K562 (cell line): Measurements from ENCODE around the gene IBA57. TPM values are rescaled to one million over a fixed set of nuclear protein-coding genes. Genes with fewer than 3 reads are reported as not detected.

Experiments
- ATAC-seq: fragments of 200-7000 bp; cut with Tn5 transposase; 3 replicates; pipeline ENCODE4 v1.9.1; 2020; ENCODE audit warnings: moderate library complexity
- BruUV-seq: library from RNA; stranded (reverse); fragments of 400-500 nt; replicated peaks from 2 replicates; lab custom pipeline; 2021; lab: Mats Ljungman, UMichigan
- CTCF ChIA-PET: fragments of 300-600 bp; formaldehyde crosslinking; extraction: SDS; loops from one replicate; lab custom pipeline; 2021; ENCODE audit warnings: low intra/inter-chr PET ratio; lab: Yijun Ruan, JAX
- POLR2A ChIA-PET: fragments of 300-600, 350-650 bp; sonication (Branson Sonifier 250); formaldehyde crosslinking; extraction: SDS; loops from one replicate; lab custom pipeline; 2021; ENCODE audit warnings: antibody characterized with exemption, inconsistent platforms; lab: Yijun Ruan, JAX
- DNase-seq, 4 experiments: peaks; one replicate each; pipeline versions ENCODE4 v3.0.0 to v3.0.0-alpha.2; 2011 to 2018; ENCODE audit warnings: low spot score in 3 of 4, mixed read lengths in 3 of 4; ENCODE audit errors: extremely low read depth in 1 of 4
- FAIRE-seq: peaks from 2 replicates; lab custom pipeline; 2011; peaks lifted over from hg19 to GRCh38; lab: Jason Lieb, UNC
- H2AFZ ChIP-seq: 2 replicates; pipeline ENCODE4 v1.6.0; 2011; ENCODE audit warnings: low read depth, low read length, control low read depth, inconsistent platforms
- H3K27ac ChIP-seq: fragments of 200-600 bp; 3 replicates; pipeline ENCODE4 v1.8.0; 2011; ENCODE audit warnings: low read depth, mild to moderate bottlenecking, control low read depth, inconsistent platforms, low read length, moderate library complexity, mixed read lengths; ENCODE audit errors: extremely low read depth
- H3K27me3 ChIP-seq, 2 experiments: fragments of 300-600 bp in 1 of 2; 2 replicates in 1 of 2; 3 replicates in 1 of 2; pipeline versions ENCODE4 v1.6.0 to v1.8.0; 2011; ENCODE audit warnings: inconsistent platforms in 2 of 2, low read length in 2 of 2, mild to moderate bottlenecking in 1 of 2, mixed read lengths in 1 of 2, moderate library complexity in 1 of 2; ENCODE audit not compliant: control insufficient read depth in 2 of 2, insufficient read depth in 2 of 2
- H3K36me3 ChIP-seq: fragments of 300-600 bp; 3 replicates; pipeline ENCODE4 v1.8.0; 2011; ENCODE audit warnings: mild to moderate bottlenecking, low read length, inconsistent platforms; ENCODE audit not compliant: control insufficient read depth, insufficient read depth
- H3K4me1 ChIP-seq, 2 experiments: fragments of 200-600 bp in 1 of 2; replicated peaks in 1 of 2; 2 replicates in 1 of 2; 3 replicates in 1 of 2; pipeline versions ENCODE4 v1.5.1 to v1.8.0; 2011; ENCODE audit warnings: inconsistent platforms in 2 of 2, low read length in 2 of 2, mild to moderate bottlenecking in 1 of 2, mixed read lengths in 1 of 2, moderate library complexity in 1 of 2; ENCODE audit not compliant: control insufficient read depth in 2 of 2, insufficient read depth in 2 of 2
- H3K4me2 ChIP-seq: 2 replicates; pipeline ENCODE4 v1.6.1; 2011; ENCODE audit warnings: low read length, control low read depth, inconsistent platforms, mixed read lengths; ENCODE audit not compliant: insufficient read depth
- H3K4me3 ChIP-seq: fragments of 200-600 bp; sonication (generic), shearing (Covaris generic); 2 replicates; pipeline ENCODE4 v1.5.1; 2016; ENCODE audit warnings: control low read depth, inconsistent platforms
- H3K79me2 ChIP-seq: fragments of 200-600 bp; 3 replicates; pipeline ENCODE4 v1.8.0; 2011; ENCODE audit warnings: low read length, inconsistent platforms; ENCODE audit not compliant: control insufficient read depth, insufficient read depth
- H3K9ac ChIP-seq, 2 experiments: 2 replicates each; pipeline versions ENCODE4 v1.6.0 to v1.6.1; 2011; ENCODE audit warnings: low read depth in 2 of 2, low read length in 2 of 2, control low read depth in 1 of 2, inconsistent platforms in 1 of 2, mild to moderate bottlenecking in 1 of 2, mixed read lengths in 1 of 2; ENCODE audit not compliant: insufficient read depth in 1 of 2
- H3K9me1 ChIP-seq: one replicate; pipeline ENCODE4 v1.6.0; 2011; ENCODE audit warnings: inconsistent platforms, mild to moderate bottlenecking, low read length, moderate library complexity; ENCODE audit not compliant: control insufficient read depth, insufficient read depth
- H3K9me3 ChIP-seq: replicated peaks from 2 replicates; pipeline ENCODE4 v1.5.1; 2011; ENCODE audit warnings: low read depth, low read length, inconsistent platforms; ENCODE audit not compliant: control insufficient read depth, insufficient read depth
- H4K20me1 ChIP-seq: replicated peaks from 2 replicates; pipeline ENCODE4 v1.6.1; 2011; ENCODE audit warnings: low read length, inconsistent platforms, mixed read lengths; ENCODE audit not compliant: control insufficient read depth, insufficient read depth
- COPS2 ChIP-seq: fragments of 450-650 bp; conservative IDR thresholded peaks from 2 replicates; pipeline ENCODE4 v1.6.1; 2016; ENCODE audit warnings: mild to moderate bottlenecking, moderate library complexity
- CREB5 ChIP-seq: fragments of 250-450 bp; sonication (Bioruptor Pico); IDR thresholded peaks from 2 replicates; pipeline ENCODE4 v1.5.0; 2020; ENCODE audit warnings: mild to moderate bottlenecking
- POLR2G ChIP-seq: fragments of 200-400 bp; formaldehyde crosslinking; IDR thresholded peaks from 2 replicates; pipeline ENCODE4 v1.6.1; 2017; ENCODE audit warnings: low read depth, mild to moderate bottlenecking, antibody characterized with exemption, low read length, moderate library complexity
- PREB ChIP-seq: sonication (generic); formaldehyde crosslinking; IDR thresholded peaks from 2 replicates; pipeline ENCODE4 v1.8.1; 2023; ENCODE audit warnings: mild to moderate bottlenecking, missing genetic modification reagents
- ZBTB12 ChIP-seq: fragments of 250-450 bp; sonication (Bioruptor Pico); IDR thresholded peaks from 2 replicates; pipeline ENCODE4 v1.4.0; 2020
- WGBS: fragments of 100-300 bp; shearing (Covaris generic); methylation state at CpG from one replicate; pipeline ENCODE4 v1.1.6; 2016; ENCODE audit warnings: low coverage, mixed read lengths; ENCODE audit not compliant: insufficient coverage; ENCODE audit errors: missing lambda C conversion rate; 5-methylcytosine and 5-hydroxymethylcytosine counted together
- in situ Hi-C: fragments of 300-500 bp; cut with MboI; formaldehyde crosslinking; loops from 4 replicates; pipeline ENCODE4 v1.15.0; 2018; ENCODE audit warnings: inconsistent platforms, mixed read lengths
- intact Hi-C: fragments of 100-400 bp; cut with micrococcal nuclease; formaldehyde crosslinking; loops from 2 replicates; pipeline ENCODE4 v1.14.2; 2022
- polyA plus RNA-seq, 8 experiments: library from polyadenylated mRNA; depleted of rRNA in 4 of 8; stranded (reverse) in 5 of 8; unstranded in 3 of 8; fragments of >200 nt; fragmentation: Nextera tagmentation in 2 of 8; fragmentation: Illumina TruSeq in 1 of 8; extraction: Ambion mirVana in 2 of 8; extraction: Trizol in 1 of 8; gene quantifications; 2 replicates each; pipeline versions ENCODE4 v1.2.1 to v1.2.3, GENCODE V29; 2011 to 2014; ENCODE audit warnings: inconsistent platforms in 1 of 8, missing spikeins in 1 of 8
- total RNA-seq, 7 experiments: library from RNA; depleted of rRNA in 6 of 7; stranded (reverse); fragments of >200 nt in 6 of 7; fragmentation: Illumina TruSeq in 2 of 7; extraction: Trizol in 2 of 7; gene quantifications; 2 replicates each; pipeline versions ENCODE4 v1.2.1 to v1.2.3, GENCODE V29; 2011 to 2021; ENCODE audit warnings: low replicate concordance in 1 of 7
- TF ChIP-seq, protein P1 (sequence below): IDR thresholded peaks from 2 replicates; pipeline ENCODE4 v1.6.1; 2012; ENCODE audit warnings: low read depth, low read length, improper control_type of control experiment, borderline replicate concordance

IBA57 gene
- total and polyA plus RNA-seq, 9 of the 15 experiments (the other 6 are each of a cell fraction or from before 2014, with no cell fraction given), result 0.77 to 15.5 (median 2.7) TPM

- Histone ChIP-seq H4K20me1 (no peaks in the 10 kb centered on the region; the same call in 1 of the 2 replicates), H3K79me2 (no peaks in the 10 kb centered on the region), H3K9ac (peak within 1 kb of the TSS in 1 of 2 experiments; percentile 26; a peak in 1 of 4 replicates), H3K4me3 (no peak within 1 kb of the TSS), H3K9me3 (peaks cover 3% of the 10 kb centered on the region; the same call in 1 of the 2 replicates), H3K27ac (no peak within 1 kb of the TSS), H3K4me2 (no peak within 1 kb of the TSS), H3K4me1 (peaks cover 0 to 45% of the 10 kb centered on the region in 2 experiments; a peak in 2 of 5 replicates), H3K9me1 (no peaks in the 10 kb centered on the region), H2AFZ (no peak within 1 kb of the TSS), H3K36me3 (no peaks in the 10 kb centered on the region), H3K27me3 (peaks cover 17 to 31% of the 10 kb centered on the region in 2 experiments; a peak in 4 of 5 replicates)
- TF ChIP-seq COPS2 (no peak), POLR2G (peak; percentile 22; the same call in 1 of the 2 replicates), PREB (CRISPR knock-in tag) (no peak), CREB5 (CRISPR knock-in tag) (no peak), ZBTB12 (CRISPR knock-in tag) (no peak)
- TF ChIP-seq, protein P1, sequence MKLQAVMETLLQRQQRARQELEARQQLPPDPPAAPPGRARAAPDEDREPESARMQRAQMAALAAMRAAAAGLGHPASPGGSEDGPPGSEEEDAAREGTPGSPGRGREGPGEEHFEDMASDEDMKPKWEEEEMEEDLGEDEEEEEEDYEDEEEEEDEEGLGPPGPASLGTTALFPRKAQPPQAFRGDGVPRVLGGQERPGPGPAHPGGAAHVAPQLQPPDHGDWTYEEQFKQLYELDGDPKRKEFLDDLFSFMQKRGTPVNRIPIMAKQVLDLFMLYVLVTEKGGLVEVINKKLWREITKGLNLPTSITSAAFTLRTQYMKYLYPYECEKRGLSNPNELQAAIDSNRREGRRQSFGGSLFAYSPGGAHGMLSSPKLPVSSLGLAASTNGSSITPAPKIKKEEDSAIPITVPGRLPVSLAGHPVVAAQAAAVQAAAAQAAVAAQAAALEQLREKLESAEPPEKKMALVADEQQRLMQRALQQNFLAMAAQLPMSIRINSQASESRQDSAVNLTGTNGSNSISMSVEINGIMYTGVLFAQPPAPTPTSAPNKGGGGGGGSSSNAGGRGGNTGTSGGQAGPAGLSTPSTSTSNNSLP, result no peak
- no TSS peak for BruUV-seq
- in situ Hi-C loops, result no loop called here
- DNase-seq (peak in 2 of 4 experiments; percentile 42 to 44), ATAC-seq (peak; percentile 6; the same call in 1 of the 3 replicates), FAIRE-seq (no peak)
- intact Hi-C loops, result no loop called here
- ChIA-PET CTCF (no interaction called here), POLR2A (interaction anchor here (0.6 kb wide), 1 partner anchor 289 kb away, joined by 3 read pairs; no protein-coding TSS in a partner anchor)
- WGBS, result 3% methylated on average over 22 of the region's 30 CpGs
These were observed 42.5 kb downstream of the IBA57 start, which contains the start of gene OBSCN for GRCh38 chr1:228207851-228208821. Gene OBSCN, plus strand, starts transcription at chr1:228208044. Its CDS starts 3,740 bp downstream, at chr1:228211784.
